Stimulated activated CD8-positive, alpha-beta memory T cell treated with anti-CD3 and anti-CD28 coated beads, Interleukin-15, amount 100 ng/mL, for 1 hour (primary cell): Measurements from ENCODE around the gene FILIP1.
"Not testable (repeated sequence)": the region's sequence is repeated elsewhere in the genome, so short reads cannot be mapped to it uniquely, and the experiment has no call there.

ENCODE experiments used
- DNase-seq: peaks from one replicate; pipeline ENCODE4 v3.0.0-alpha.2; 2020; ENCODE audit warnings: low read depth

The FILIP1 gene

GRCh38 chr6:75421316-75422023 is 72.1 kb downstream of the FILIP1 start:
- DNase-seq = no peak

- DNase-seq = no peak
Measured at GRCh38 chr6:75419980-75420379, 73.6 kb downstream of the FILIP1 start.

- no peak for DNase-seq
Measured at GRCh38 chr6:75419416-75419815, 74.2 kb downstream of the FILIP1 start.

GRCh38 chr6:75418233-75418632 is 75.4 kb downstream of the FILIP1 start:
- DNase-seq = no peak

GRCh38 chr6:75416443-75416842 is 77.2 kb downstream of the FILIP1 start:
- DNase-seq = no peak

GRCh38 chr6:75415804-75416203 is 77.8 kb downstream of the FILIP1 start:
- no peak for DNase-seq

GRCh38 chr6:75414445-75415021 is 79.1 kb downstream of the FILIP1 start:
- no peak for DNase-seq

GRCh38 chr6:75412969-75413662 is 80.5 kb downstream of the FILIP1 start:
- no peak for DNase-seq

GRCh38 chr6:75410564-75410963 is 83.0 kb downstream of the FILIP1 start:
- DNase-seq = not testable (repeated sequence)

GRCh38 chr6:75409928-75410327 is 83.7 kb downstream of the FILIP1 start:
- DNase-seq = no peak

GRCh38 chr6:75409286-75409685 is 84.3 kb downstream of the FILIP1 start:
- no peak for DNase-seq

GRCh38 chr6:75403563-75404080 is 90.0 kb downstream of the FILIP1 start:
- no peak for DNase-seq

- DNase-seq = no peak
Measured at GRCh38 chr6:75402296-75402695, 91.3 kb downstream of the FILIP1 start.

GRCh38 chr6:75397656-75398465 is 95.7 kb downstream of the FILIP1 start:
- DNase-seq = no peak

- DNase-seq = no peak
Measured at GRCh38 chr6:75397171-75397570, 96.4 kb downstream of the FILIP1 start.

GRCh38 chr6:75396005-75396800 is 97.4 kb downstream of the FILIP1 start:
- no peak for DNase-seq

- DNase-seq = no peak
Measured at GRCh38 chr6:75393806-75394205, 99.8 kb downstream of the FILIP1 start.

GRCh38 chr6:75391276-75391675 is 102.3 kb downstream of the FILIP1 start:
- no peak for DNase-seq

- DNase-seq = no peak
Measured at GRCh38 chr6:75386050-75386770, 107.4 kb downstream of the FILIP1 start.

- DNase-seq = no peak
Measured at GRCh38 chr6:75384116-75384515, 109.5 kb downstream of the FILIP1 start.

- no peak for DNase-seq
Measured at GRCh38 chr6:75382634-75382900, 111.0 kb downstream of the FILIP1 start.
